ENCODE data around the gene KRT76. TPM values are rescaled to one million over a fixed set of nuclear protein-coding genes. Genes with fewer than 3 reads are reported as not detected.
A peak's percentile ranks its signal among the peaks of the same experiment; 100 is the strongest.

KRT76 gene
- total and polyA plus RNA-seq, 10 donors, result not detected

DNA sequence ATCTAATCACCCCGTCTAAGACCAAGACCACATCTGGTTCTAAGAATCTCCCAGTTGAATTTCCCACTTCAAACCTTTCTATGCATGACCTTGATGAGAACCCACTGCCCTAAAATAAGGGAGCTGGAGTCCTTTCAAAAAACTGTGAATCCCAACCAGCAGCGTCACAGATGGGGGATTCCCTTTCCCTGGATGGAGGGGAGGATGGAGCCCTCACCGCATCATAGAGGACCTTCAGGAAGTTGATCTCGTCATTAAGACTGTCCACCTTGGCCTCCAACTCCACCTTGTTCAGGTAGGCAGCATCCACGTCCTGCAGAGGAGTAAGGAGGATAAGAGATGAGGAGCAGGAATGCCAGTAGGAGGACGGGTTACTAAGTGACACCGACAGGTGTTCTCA lies 32.0 kb upstream of the KRT76 start:
- Histone ChIP-seq H3K4me3 (no peak overlapping the region), H3K27me3 (replicated peaks in 1 of 7) (peaks cover 0 to 7% (median 0%) of the 10 kb centered on the region in 7 donors), H3K27ac (no peak overlapping the region), H3K36me3 (no peaks in the 10 kb centered on the region), H3K9me3 (no peaks in the 10 kb centered on the region), H3K4me1 (no peaks in the 10 kb centered on the region)
- 75 to 80% (median 78%) methylated on average over 7 of the region's 7 CpGs for WGBS, 5 donors
- intact Hi-C loops (cut with DNase I; ENCODE audit: low total_unique reads), result no loop called here
- TF ChIP-seq POLR2A (IDR thresholded peaks at IDR 0.05) (no peak), POLR2AphosphoS5 (IDR thresholded peaks at IDR 0.05) (no peak)
- TF ChIP-seq, protein P1, sequence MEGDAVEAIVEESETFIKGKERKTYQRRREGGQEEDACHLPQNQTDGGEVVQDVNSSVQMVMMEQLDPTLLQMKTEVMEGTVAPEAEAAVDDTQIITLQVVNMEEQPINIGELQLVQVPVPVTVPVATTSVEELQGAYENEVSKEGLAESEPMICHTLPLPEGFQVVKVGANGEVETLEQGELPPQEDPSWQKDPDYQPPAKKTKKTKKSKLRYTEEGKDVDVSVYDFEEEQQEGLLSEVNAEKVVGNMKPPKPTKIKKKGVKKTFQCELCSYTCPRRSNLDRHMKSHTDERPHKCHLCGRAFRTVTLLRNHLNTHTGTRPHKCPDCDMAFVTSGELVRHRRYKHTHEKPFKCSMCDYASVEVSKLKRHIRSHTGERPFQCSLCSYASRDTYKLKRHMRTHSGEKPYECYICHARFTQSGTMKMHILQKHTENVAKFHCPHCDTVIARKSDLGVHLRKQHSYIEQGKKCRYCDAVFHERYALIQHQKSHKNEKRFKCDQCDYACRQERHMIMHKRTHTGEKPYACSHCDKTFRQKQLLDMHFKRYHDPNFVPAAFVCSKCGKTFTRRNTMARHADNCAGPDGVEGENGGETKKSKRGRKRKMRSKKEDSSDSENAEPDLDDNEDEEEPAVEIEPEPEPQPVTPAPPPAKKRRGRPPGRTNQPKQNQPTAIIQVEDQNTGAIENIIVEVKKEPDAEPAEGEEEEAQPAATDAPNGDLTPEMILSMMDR (IDR thresholded peaks at IDR 0.05 in 8 of 11, conservative IDR thresholded peaks at IDR 0.05 in 3 of 11), result no peak
- peak; percentile 23 for DNase-seq

DNA sequence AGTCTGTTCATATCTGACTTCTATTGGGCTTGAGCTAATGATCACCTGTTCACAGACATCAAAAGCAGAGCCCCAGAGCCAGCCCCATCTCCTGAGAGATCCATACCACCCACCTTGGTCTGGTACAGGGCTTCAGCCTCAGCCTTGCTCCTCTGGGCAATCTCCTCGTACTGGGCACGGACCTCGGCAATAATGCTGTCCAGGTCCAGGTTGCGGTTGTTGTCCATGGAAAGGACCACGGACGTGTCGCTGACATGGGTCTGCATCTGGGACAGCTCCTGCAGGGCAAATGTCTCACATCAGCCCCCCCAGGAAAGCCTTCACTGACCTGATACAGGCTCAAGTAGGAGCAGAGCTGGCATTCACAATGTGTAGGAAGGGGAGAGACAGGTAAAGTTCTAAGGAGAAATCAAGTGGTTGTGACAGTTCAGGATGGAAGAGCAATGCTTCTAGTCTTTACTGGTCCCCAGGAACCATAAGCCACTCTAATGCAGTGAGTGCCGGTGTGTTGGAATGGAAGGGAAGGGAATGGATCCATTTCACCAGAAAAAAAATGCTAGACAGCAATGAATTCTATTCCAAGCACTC lies 31.5 kb upstream of the KRT76 start:
- intact Hi-C loops (cut with DNase I; ENCODE audit: low total_unique reads), result no loop called here
- Histone ChIP-seq H3K4me1 (no peaks in the 10 kb centered on the region), H3K9me3 (no peaks in the 10 kb centered on the region), H3K4me3 (no peak overlapping the region), H3K36me3 (no peaks in the 10 kb centered on the region), H3K27me3 (replicated peaks in 1 of 7) (peaks cover 0 to 7% (median 0%) of the 10 kb centered on the region in 7 donors), H3K27ac (no peak overlapping the region)
- peak; percentile 49 for DNase-seq
- WGBS, 5 donors, result 87 to 92% (median 91%) methylated on average over 1 to 8 of the region's 8 CpGs
- no peak for TF ChIP-seq POLR2AphosphoS5 (IDR thresholded peaks at IDR 0.05)
- TF ChIP-seq, protein P1 (IDR thresholded peaks at IDR 0.05 in 8 of 11, conservative IDR thresholded peaks at IDR 0.05 in 3 of 11), result no peak
- TF ChIP-seq POLR2A (IDR thresholded peaks at IDR 0.05), result no peak

DNA sequence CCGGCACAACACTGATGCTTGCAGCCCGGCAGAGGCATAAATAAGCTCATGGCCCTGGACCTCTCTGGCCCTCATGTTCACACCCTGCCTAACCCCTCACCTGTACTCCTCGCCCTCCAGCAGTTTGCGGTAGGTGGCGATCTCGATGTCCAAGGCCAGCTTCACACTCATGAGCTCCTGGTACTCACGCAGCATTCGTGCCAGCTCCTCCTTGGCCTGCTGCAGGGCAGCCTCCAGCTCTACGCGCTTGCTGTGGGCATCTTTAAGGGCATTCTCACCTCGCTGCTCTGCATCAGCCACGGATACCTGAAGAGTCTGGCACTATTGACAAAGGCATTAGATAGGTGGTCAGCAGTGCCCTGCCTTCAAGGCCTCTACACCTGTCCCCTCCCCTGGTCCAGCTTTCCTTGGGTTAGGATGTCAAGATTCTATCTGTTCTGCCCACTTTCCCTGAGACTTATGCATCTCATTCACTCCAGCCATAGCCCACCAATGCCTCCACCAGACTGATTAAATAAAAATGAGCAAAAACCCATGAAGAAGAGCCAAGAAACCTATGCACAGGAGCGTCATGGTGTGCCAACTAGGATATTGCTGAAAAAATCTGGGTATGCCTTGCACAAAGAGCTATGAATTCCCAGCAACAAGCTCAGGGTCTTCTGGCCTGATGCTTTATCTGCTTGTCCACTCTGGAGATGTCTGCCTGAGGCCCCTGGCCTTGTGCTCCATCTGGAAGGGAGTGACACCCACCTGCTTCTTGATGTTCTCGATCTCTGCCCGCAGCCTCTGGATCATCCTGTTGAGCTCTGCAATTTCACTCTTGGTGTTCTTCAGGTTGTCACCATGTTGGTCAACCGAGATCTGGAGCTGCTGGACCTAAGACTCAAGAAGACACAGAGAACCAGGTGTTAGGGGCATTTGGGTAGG lies 30.7 kb upstream of the KRT76 start:
- no peaks in the 10 kb centered on the region for H3K4me1 ChIP-seq
- TF ChIP-seq POLR2A (IDR thresholded peaks at IDR 0.05) (no peak), POLR2AphosphoS5 (IDR thresholded peaks at IDR 0.05) (no peak)
- TF ChIP-seq, protein P1 (IDR thresholded peaks at IDR 0.05 in 8 of 11, conservative IDR thresholded peaks at IDR 0.05 in 3 of 11), result no peak
- WGBS, 5 donors, result 85 to 91% (median 90%) methylated on average over 16 of the region's 16 CpGs
- peak; percentile 56 for DNase-seq
- H3K36me3 ChIP-seq, result no peaks in the 10 kb centered on the region
- H3K4me3 ChIP-seq, result no peak overlapping the region
- peaks cover 0 to 7% (median 0%) of the 10 kb centered on the region in 7 donors for H3K27me3 ChIP-seq (replicated peaks in 1 of 7)
- H3K27ac ChIP-seq, result no peak overlapping the region
- H3K9me3 ChIP-seq, result no peaks in the 10 kb centered on the region
- intact Hi-C loops (cut with DNase I; ENCODE audit: low total_unique reads), result no loop called here

All from spleen (tissue), 11 donors.